ENCODE data around the gene STPG4. TPM values are rescaled to one million over a fixed set of nuclear protein-coding genes. Genes with fewer than 3 reads are reported as not detected.
"Not testable (repeated sequence)": the region's sequence is repeated elsewhere in the genome, so short reads cannot be mapped to it uniquely, and the experiment has no call there.

The STPG4 gene
- total RNA-seq, 1 experiment from 2014 or later, result not detected

DNA sequence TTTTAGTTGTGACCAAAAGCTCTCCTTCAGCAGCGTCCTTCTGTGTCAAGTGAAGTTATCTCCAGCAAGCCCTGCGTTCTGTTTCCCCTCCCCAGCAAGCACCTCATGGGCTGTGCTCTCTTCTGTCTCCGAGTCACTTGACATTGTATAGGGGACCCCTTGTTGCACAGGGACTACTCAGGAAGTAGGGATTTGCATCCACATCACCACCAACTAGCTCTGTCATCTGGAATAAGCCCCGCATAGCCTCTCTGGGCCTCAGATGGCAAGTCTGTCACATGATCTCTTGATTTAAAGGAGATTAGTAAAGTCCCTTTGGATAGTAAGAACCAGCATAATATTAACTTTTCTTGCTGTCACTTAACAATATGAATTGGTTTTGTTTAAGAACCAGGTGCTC, 32.0 kb upstream of the STPG4 start:
- H3K4me3 Mint-ChIP-seq (ENCODE audit: unreplicated experiment), result no peak overlapping the region
- POLR2A ChIA-PET, result no interaction called here

DNA sequence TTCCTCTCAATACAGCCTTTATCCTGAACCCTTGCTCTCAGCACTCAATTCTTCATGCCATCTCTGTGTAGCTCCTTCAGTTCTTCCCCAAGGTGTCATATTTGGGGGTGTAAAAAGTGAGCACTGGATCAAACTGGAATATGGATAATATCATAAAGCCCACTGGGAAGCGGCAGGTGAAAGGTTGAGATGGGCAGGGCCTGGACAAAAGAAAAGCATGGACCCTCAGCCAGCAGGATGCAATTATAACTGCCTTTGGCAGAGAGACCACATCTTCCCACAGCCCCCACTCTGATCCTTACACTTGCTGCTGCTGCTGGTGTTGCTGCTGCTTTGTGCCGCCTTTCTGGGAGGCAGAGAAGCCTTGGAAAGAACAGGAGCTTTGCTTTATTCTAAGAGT, 31.2 kb upstream of the STPG4 start:
- H3K4me1 Mint-ChIP-seq (ENCODE audit: insufficient read depth, unreplicated experiment), result peaks cover 27% of the 10 kb centered on the region
- CTCF ChIA-PET, result no interaction called here

More for the DNA sequence above, 32.0 kb upstream of the STPG4 start:
- Mint-ChIP-seq H3K27me3 (ENCODE audit: insufficient read depth, unreplicated experiment) (no peaks in the 10 kb centered on the region), H3K27ac (ENCODE audit: low read depth, unreplicated experiment) (no peak overlapping the region), H3K36me3 (ENCODE audit: insufficient read depth, unreplicated experiment) (no peaks in the 10 kb centered on the region), H3K4me1 (ENCODE audit: insufficient read depth, unreplicated experiment) (peaks cover 34% of the 10 kb centered on the region), H3K9me3 (ENCODE audit: unreplicated experiment) (no peaks in the 10 kb centered on the region)
- TF ChIP-seq, protein P1, sequence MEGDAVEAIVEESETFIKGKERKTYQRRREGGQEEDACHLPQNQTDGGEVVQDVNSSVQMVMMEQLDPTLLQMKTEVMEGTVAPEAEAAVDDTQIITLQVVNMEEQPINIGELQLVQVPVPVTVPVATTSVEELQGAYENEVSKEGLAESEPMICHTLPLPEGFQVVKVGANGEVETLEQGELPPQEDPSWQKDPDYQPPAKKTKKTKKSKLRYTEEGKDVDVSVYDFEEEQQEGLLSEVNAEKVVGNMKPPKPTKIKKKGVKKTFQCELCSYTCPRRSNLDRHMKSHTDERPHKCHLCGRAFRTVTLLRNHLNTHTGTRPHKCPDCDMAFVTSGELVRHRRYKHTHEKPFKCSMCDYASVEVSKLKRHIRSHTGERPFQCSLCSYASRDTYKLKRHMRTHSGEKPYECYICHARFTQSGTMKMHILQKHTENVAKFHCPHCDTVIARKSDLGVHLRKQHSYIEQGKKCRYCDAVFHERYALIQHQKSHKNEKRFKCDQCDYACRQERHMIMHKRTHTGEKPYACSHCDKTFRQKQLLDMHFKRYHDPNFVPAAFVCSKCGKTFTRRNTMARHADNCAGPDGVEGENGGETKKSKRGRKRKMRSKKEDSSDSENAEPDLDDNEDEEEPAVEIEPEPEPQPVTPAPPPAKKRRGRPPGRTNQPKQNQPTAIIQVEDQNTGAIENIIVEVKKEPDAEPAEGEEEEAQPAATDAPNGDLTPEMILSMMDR (IDR thresholded peaks at IDR 0.05; ENCODE audit: unreplicated experiment), result no peak
- no peak for DNase-seq (ENCODE audit: unreplicated experiment)
- intact Hi-C loops (cut with micrococcal nuclease), result no loop called here
- CTCF ChIA-PET, result no interaction called here
- no TSS peak for BruUV-seq (replicated peaks)

DNA sequence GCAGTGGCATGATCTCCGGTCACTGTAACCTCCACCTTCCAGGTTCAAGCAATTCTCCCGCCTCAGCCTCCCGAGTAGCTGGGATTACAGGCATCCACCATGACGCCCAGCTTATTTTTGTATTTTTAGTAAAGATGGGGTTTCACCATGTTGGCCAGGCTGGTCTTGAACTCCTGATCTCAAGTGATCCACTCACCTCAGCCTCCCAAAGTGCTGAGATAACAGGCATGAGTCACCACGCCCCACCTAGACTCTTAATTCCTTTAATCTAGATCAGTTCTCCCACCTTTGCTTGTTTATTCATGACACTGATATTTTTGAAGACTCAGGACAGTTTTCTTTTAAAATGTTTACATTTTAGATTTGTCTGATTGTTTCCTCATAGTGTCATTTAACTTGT, 30.0 kb upstream of the STPG4 start:
- CTCF ChIA-PET, result interaction anchor here (0.6 kb wide), 1 partner anchor 10 kb away, joined by 3 read pairs; no protein-coding TSS in a partner anchor
- H3K4me3 Mint-ChIP-seq (ENCODE audit: unreplicated experiment); intact Hi-C loops (cut with micrococcal nuclease): not testable (repeated sequence)

More for the DNA sequence above, 31.2 kb upstream of the STPG4 start:
- Mint-ChIP-seq H3K36me3 (ENCODE audit: insufficient read depth, unreplicated experiment) (no peaks in the 10 kb centered on the region), H3K4me3 (ENCODE audit: unreplicated experiment) (no peak overlapping the region), H3K9me3 (ENCODE audit: unreplicated experiment) (no peaks in the 10 kb centered on the region), H3K27ac (ENCODE audit: low read depth, unreplicated experiment) (no peak overlapping the region), H3K27me3 (ENCODE audit: insufficient read depth, unreplicated experiment) (no peaks in the 10 kb centered on the region)
- no TSS peak for BruUV-seq (replicated peaks)
- intact Hi-C loops (cut with micrococcal nuclease), result no loop called here
- TF ChIP-seq, protein P1 (IDR thresholded peaks at IDR 0.05; ENCODE audit: unreplicated experiment), result no peak
- POLR2A ChIA-PET, result no interaction called here
- DNase-seq (ENCODE audit: unreplicated experiment), result no peak

DNA sequence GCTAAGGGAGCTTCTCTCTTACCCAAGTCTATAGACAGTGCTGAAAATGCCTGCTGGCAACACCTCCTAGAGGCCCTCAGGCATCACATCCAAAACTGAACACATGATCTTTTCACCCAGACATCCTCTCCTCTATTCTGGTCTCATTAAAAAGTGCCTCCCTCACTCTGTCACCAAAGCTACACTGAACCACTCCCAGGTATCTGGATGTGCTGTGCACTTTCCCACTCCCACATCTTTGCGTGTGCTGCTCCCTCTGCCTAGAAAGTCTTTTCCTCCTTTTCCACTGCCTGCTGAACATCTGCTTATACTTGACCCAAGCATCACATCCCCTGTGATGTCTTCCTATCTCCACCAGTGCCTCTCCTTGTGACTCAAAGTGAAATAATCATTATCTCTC, 26.1 kb upstream of the STPG4 start:
- CTCF ChIA-PET, result interaction anchor here (0.5 to 2.9 kb wide), 6 partner anchors 9 to 382 kb away, joined by 3 to 12 read pairs (median 4); no protein-coding TSS in a partner anchor

More for the DNA sequence above, 30.0 kb upstream of the STPG4 start:
- H3K36me3 Mint-ChIP-seq (ENCODE audit: insufficient read depth, unreplicated experiment); BruUV-seq (replicated peaks); H3K9me3 Mint-ChIP-seq (ENCODE audit: unreplicated experiment); H3K27me3 Mint-ChIP-seq (ENCODE audit: insufficient read depth, unreplicated experiment); DNase-seq (ENCODE audit: unreplicated experiment); H3K27ac Mint-ChIP-seq (ENCODE audit: low read depth, unreplicated experiment): not testable (repeated sequence)
- POLR2A ChIA-PET, result interaction anchor here (0.6 kb wide), 1 partner anchor 351 kb away, joined by 7 read pairs; no protein-coding TSS in a partner anchor
- H3K4me1 Mint-ChIP-seq (ENCODE audit: insufficient read depth, unreplicated experiment), result peaks cover 18% of the 10 kb centered on the region

More for the DNA sequence above, 26.1 kb upstream of the STPG4 start:
- no TSS peak for BruUV-seq (replicated peaks)
- Mint-ChIP-seq H3K27me3 (ENCODE audit: insufficient read depth, unreplicated experiment) (no peaks in the 10 kb centered on the region), H3K4me1 (ENCODE audit: insufficient read depth, unreplicated experiment) (peaks cover 7% of the 10 kb centered on the region), H3K36me3 (ENCODE audit: insufficient read depth, unreplicated experiment) (peaks cover 6% of the 10 kb centered on the region), H3K4me3 (ENCODE audit: unreplicated experiment) (no peak overlapping the region), H3K27ac (ENCODE audit: low read depth, unreplicated experiment) (no peak overlapping the region), H3K9me3 (ENCODE audit: unreplicated experiment) (no peaks in the 10 kb centered on the region)
- TF ChIP-seq, protein P1 (IDR thresholded peaks at IDR 0.05; ENCODE audit: unreplicated experiment), result no peak
- no peak for DNase-seq (ENCODE audit: unreplicated experiment)
- intact Hi-C loops (cut with micrococcal nuclease), result no loop called here
- POLR2A ChIA-PET, result no interaction called here

Measured in MCF 10A (cell line).